ENCODE results near the gene GFRA4. TPM values are rescaled to one million over a fixed set of nuclear protein-coding genes. Genes with fewer than 3 reads are reported as not detected.

GFRA4 gene
- total RNA-seq, 6 experiments from 2014 or later = not detected

- H3K4me1 Mint-ChIP-seq (ENCODE audit: low read depth) = peaks cover 55% of the 10 kb centered on the region
- TF ChIP-seq CTCF (IDR thresholded peaks at IDR 0.05) = no peak
- H3K36me3 Mint-ChIP-seq (ENCODE audit: low read depth) = peaks cover 17% of the 10 kb centered on the region; the same call in 1 of the 2 replicates
- DNase-seq = no peak
- no peaks in the 10 kb centered on the region for H3K9me3 Mint-ChIP-seq
- peak overlapping the region; percentile 98 for H3K4me3 Mint-ChIP-seq
- H3K27me3 Mint-ChIP-seq (ENCODE audit: insufficient read depth) = peaks cover 3% of the 10 kb centered on the region; the same call in 1 of the 2 replicates
- peak overlapping the region; percentile 99 for H3K27ac Mint-ChIP-seq
Measured at GRCh38 chr20:3680701-3681351, 17.6 kb upstream of the GFRA4 start.

- Mint-ChIP-seq H3K27ac (peak overlapping the region; percentile 99), H3K36me3 (ENCODE audit: low read depth) (peaks cover 21% of the 10 kb centered on the region; the same call in 1 of the 2 replicates), H3K9me3 (no peaks in the 10 kb centered on the region), H3K4me3 (peak overlapping the region; percentile 98), H3K4me1 (ENCODE audit: low read depth) (peaks cover 47% of the 10 kb centered on the region), H3K27me3 (ENCODE audit: insufficient read depth) (peaks cover 3% of the 10 kb centered on the region; the same call in 1 of the 2 replicates)
- peak; percentile 96 for DNase-seq
- no peak for TF ChIP-seq CTCF (IDR thresholded peaks at IDR 0.05)
Measured at GRCh38 chr20:3679749-3680700, 16.8 kb upstream of the GFRA4 start.

GRCh38 chr20:3678856-3679720, 15.9 kb upstream of the GFRA4 start:
- Mint-ChIP-seq H3K9me3 (no peaks in the 10 kb centered on the region), H3K27ac (peak overlapping the region; percentile 99), H3K27me3 (ENCODE audit: insufficient read depth) (peaks cover 3% of the 10 kb centered on the region; the same call in 1 of the 2 replicates), H3K36me3 (ENCODE audit: low read depth) (peaks cover 23% of the 10 kb centered on the region; the same call in 1 of the 2 replicates), H3K4me1 (ENCODE audit: low read depth) (peaks cover 40% of the 10 kb centered on the region), H3K4me3 (peak overlapping the region; percentile 98)
- DNase-seq = no peak
- TF ChIP-seq CTCF (IDR thresholded peaks at IDR 0.05) = no peak

- Mint-ChIP-seq H3K27ac (peak overlapping the region; percentile 99), H3K9me3 (no peaks in the 10 kb centered on the region), H3K27me3 (ENCODE audit: insufficient read depth) (peaks cover 3% of the 10 kb centered on the region; the same call in 1 of the 2 replicates), H3K4me1 (ENCODE audit: low read depth) (peaks cover 40% of the 10 kb centered on the region), H3K36me3 (ENCODE audit: low read depth) (peaks cover 23% of the 10 kb centered on the region; the same call in 1 of the 2 replicates), H3K4me3 (peak overlapping the region; percentile 67)
- TF ChIP-seq CTCF (IDR thresholded peaks at IDR 0.05) = no peak
- DNase-seq = no peak
Measured at GRCh38 chr20:3678198-3678597, 15.0 kb upstream of the GFRA4 start.

GRCh38 chr20:3677733-3678132, 14.5 kb upstream of the GFRA4 start:
- H3K27me3 Mint-ChIP-seq (ENCODE audit: insufficient read depth) = peaks cover 5% of the 10 kb centered on the region; the same call in 1 of the 2 replicates
- peak overlapping the region; percentile 99 for H3K27ac Mint-ChIP-seq
- TF ChIP-seq CTCF (IDR thresholded peaks at IDR 0.05) = no peak
- peak overlapping the region; percentile 67 for H3K4me3 Mint-ChIP-seq
- peaks cover 40% of the 10 kb centered on the region for H3K4me1 Mint-ChIP-seq (ENCODE audit: low read depth)
- H3K9me3 Mint-ChIP-seq = no peaks in the 10 kb centered on the region
- H3K36me3 Mint-ChIP-seq (ENCODE audit: low read depth) = peaks cover 23% of the 10 kb centered on the region; the same call in 1 of the 2 replicates
- no peak for DNase-seq
